ENCODE measurements around the gene YPEL3.
"Not testable (repeated sequence)": the region's sequence is repeated elsewhere in the genome, so short reads cannot be mapped to it uniquely, and the experiment has no call there.

YPEL3 gene

GRCh38 chr16:30096105-30096861 lies at the start of gene YPEL3:
Gene YPEL3, minus strand, starts transcription at chr16:30096213. Its CDS starts 731 bp downstream, at chr16:30095482.
- no peak for FAIRE-seq

- FAIRE-seq: no peak
Measured at GRCh38 chr16:30145657-30146056, 49.6 kb upstream of the YPEL3 start.

GRCh38 chr16:30144917-30145316 lies 48.9 kb upstream of the YPEL3 start:
- FAIRE-seq: no peak

GRCh38 chr16:30144017-30144416 lies 48.0 kb upstream of the YPEL3 start:
- no peak for FAIRE-seq

GRCh38 chr16:30143347-30143702 lies 47.3 kb upstream of the YPEL3 start:
- FAIRE-seq: no peak

GRCh38 chr16:30142672-30143346 lies 46.8 kb upstream of the YPEL3 start:
- FAIRE-seq: no peak

GRCh38 chr16:30141750-30142149 lies 45.7 kb upstream of the YPEL3 start:
- no peak for FAIRE-seq

GRCh38 chr16:30139583-30140481 lies 43.8 kb upstream of the YPEL3 start:
- FAIRE-seq: no peak

- no peak for FAIRE-seq
Measured at GRCh38 chr16:30137897-30138296, 41.9 kb upstream of the YPEL3 start.

GRCh38 chr16:30136971-30137605 lies 41.1 kb upstream of the YPEL3 start:
- no peak for FAIRE-seq

- no peak for FAIRE-seq
Measured at GRCh38 chr16:30132591-30132990, 36.6 kb upstream of the YPEL3 start.

GRCh38 chr16:30131869-30132475 lies 36.0 kb upstream of the YPEL3 start:
- no peak for FAIRE-seq

GRCh38 chr16:30127993-30128392 lies 32.0 kb upstream of the YPEL3 start:
- no peak for FAIRE-seq

- not testable (repeated sequence) for FAIRE-seq
Measured at GRCh38 chr16:30125690-30126089, 29.7 kb upstream of the YPEL3 start.

GRCh38 chr16:30124985-30125379 lies 29.0 kb upstream of the YPEL3 start:
- no peak for FAIRE-seq

- no peak for FAIRE-seq
Measured at GRCh38 chr16:30122604-30123160, 26.7 kb upstream of the YPEL3 start.

- FAIRE-seq: no peak
Measured at GRCh38 chr16:30121741-30122571, 25.9 kb upstream of the YPEL3 start.

GRCh38 chr16:30120340-30121105 lies 24.5 kb upstream of the YPEL3 start:
- FAIRE-seq: no peak

GRCh38 chr16:30119428-30119827 lies 23.4 kb upstream of the YPEL3 start:
- FAIRE-seq: no peak

- FAIRE-seq: no peak
Measured at GRCh38 chr16:30117768-30118167, 21.8 kb upstream of the YPEL3 start.

All from islet of Langerhans (tissue), 1 donor.